Spleen (tissue), 11 donors: Measurements from ENCODE around the gene EGFL8. TPM values are rescaled to one million over a fixed set of nuclear protein-coding genes. Genes with fewer than 3 reads are reported as not detected.
"Not testable (repeated sequence)": the region's sequence is repeated elsewhere in the genome, so short reads cannot be mapped to it uniquely, and the experiment has no call there.

Experiments used
- DNase-seq: peaks from one replicate; pipeline ENCODE4 v3.0.0-alpha.2; 2020
- H3K27ac ChIP-seq, 8 donors: fragments of 200-600 bp; sonication (generic) in 7 of 8; 1 replicate in 4 of 8; 2 replicates in 4 of 8; pipeline versions ENCODE4 v1.5.0 to v1.8.0; 2016 to 2021; ENCODE audit warnings: inconsistent platforms in 4 of 8, mild to moderate bottlenecking in 4 of 8, moderate library complexity in 1 of 8
- H3K27me3 ChIP-seq, 7 donors: fragments of 200-600 bp; sonication (generic) in 6 of 7; replicated peaks in 1 of 7; 1 replicate in 4 of 7; 2 replicates in 3 of 7; pipeline versions ENCODE4 v1.5.0 to v1.8.0; 2016 to 2021; ENCODE audit warnings: inconsistent platforms in 3 of 7, mild to moderate bottlenecking in 1 of 7
- H3K36me3 ChIP-seq, 6 donors: fragments of 200-600 bp; sonication (generic) in 5 of 6; 1 replicate in 4 of 6; 2 replicates in 2 of 6; pipeline versions ENCODE4 v1.5.0 to v1.8.0; 2016 to 2021; ENCODE audit warnings: inconsistent platforms in 2 of 6
- H3K4me1 ChIP-seq, 6 donors: fragments of 200-600 bp; sonication (generic) in 5 of 6; 1 replicate in 3 of 6; 2 replicates in 3 of 6; pipeline versions ENCODE4 v1.5.0 to v1.8.0; 2016 to 2021; ENCODE audit warnings: inconsistent platforms in 3 of 6
- H3K4me3 ChIP-seq, 8 donors: fragments of 200-600 bp; sonication (generic) in 7 of 8; 1 replicate in 4 of 8; 2 replicates in 4 of 8; pipeline versions ENCODE4 v1.5.0 to v1.8.0; 2016 to 2021; ENCODE audit warnings: inconsistent platforms in 4 of 8, mild to moderate bottlenecking in 4 of 8, moderate library complexity in 2 of 8
- H3K9me3 ChIP-seq, 8 donors: fragments of 200-600 bp; sonication (generic) in 7 of 8; 1 replicate in 4 of 8; 2 replicates in 4 of 8; pipeline versions ENCODE4 v1.5.0 to v1.8.0; 2016 to 2021; ENCODE audit warnings: inconsistent platforms in 4 of 8
- CTCF ChIP-seq, 11 experiments: fragments of 200-600 bp in 7 of 11; fragments of 450-650 bp in 4 of 11; sonication (generic) in 4 of 11; IDR thresholded peaks in 8 of 11; conservative IDR thresholded peaks in 3 of 11; 1 replicate in 7 of 11; 2 replicates in 4 of 11; pipeline versions ENCODE4 v1.4.0 to v1.8.0; 2016 to 2021; ENCODE audit warnings: antibody characterized with exemption in 11 of 11, inconsistent platforms in 4 of 11, mild to moderate bottlenecking in 1 of 11
- POLR2A ChIP-seq, 3 donors: fragments of 450-650 bp; IDR thresholded peaks; one replicate each; pipeline ENCODE4 v1.5.1; 2017; ENCODE audit warnings: antibody characterized with exemption in 3 of 3, mild to moderate bottlenecking in 1 of 3
- POLR2AphosphoS5 ChIP-seq, 3 donors: sonication (generic); formaldehyde crosslinking; IDR thresholded peaks; one replicate each; pipeline ENCODE4 v1.5.1; 2017; ENCODE audit warnings: antibody characterized with exemption in 3 of 3
- WGBS, 5 donors: extraction: QIAGEN DNeasy Blood & Tissue Kit in 3 of 5; methylation state at CpG; one replicate each; pipeline versions ENCODE4 v1.1.5 to v1.1.7; 2013 to 2018; 5-methylcytosine and 5-hydroxymethylcytosine counted together
- intact Hi-C: fragments of 100-400 bp; cut with DNase I; formaldehyde crosslinking; loops from one replicate; pipeline ENCODE4 v1.15.0; 2023; ENCODE audit warnings: low total_unique reads
- polyA plus RNA-seq, 3 donors: library from polyadenylated mRNA; stranded (reverse); fragments of 200-250 nt; gene quantifications; one replicate each; pipeline ENCODE4 v1.2.1, GENCODE V29; 2013
- total RNA-seq, 7 donors: library from RNA; depleted of rRNA in 3 of 7; stranded (reverse); fragments of >200 nt in 3 of 7; fragmentation: NEBNext Ultra II Directional in 4 of 7; extraction: Animal tissue kit (Norgen Biotek cat#: 25700) in 4 of 7; gene quantifications; one replicate each; pipeline versions ENCODE4 v1.1.0 to v1.2.1, GENCODE V29; 2016 to 2021
- donor health status: healthy with polysubstance abuse.
- donor health status: DM: no; HTN: no; CAD: no; lungs with moderate emphysema.
- donor health status: DM: no; HTN: no; CAD: no.
- donor health status: Bipolar disorder and iron deficiency.
- donor health status: healthy.
- donor health status: DM: no; HTN: no; CAD: no.
- donor health status: DM: yes; HTN: yes; CAD: no.

The EGFL8 gene
- total and polyA plus RNA-seq, 10 donors = 4.4 to 32.8 (median 11.9) TPM

DNA sequence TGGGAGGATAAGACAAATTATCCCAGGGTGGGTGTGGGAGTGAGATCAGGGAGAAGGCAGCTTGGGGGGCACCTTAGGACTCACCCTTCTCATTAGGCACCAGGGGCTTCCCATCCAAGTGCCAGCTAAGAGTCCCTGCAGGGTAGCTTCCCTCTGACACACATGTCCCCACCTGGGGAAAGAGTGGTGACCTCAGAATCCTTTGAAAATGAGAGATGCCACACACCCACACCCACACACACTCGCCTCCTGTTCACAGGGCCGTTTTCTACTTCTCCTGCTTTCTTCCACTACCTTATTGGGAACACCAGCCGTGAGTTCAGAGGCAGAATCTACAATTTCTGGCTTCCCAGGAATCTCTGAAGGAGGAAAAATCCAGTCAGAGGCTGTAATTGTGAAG lies 18.6 kb downstream of the EGFL8 start:
- no peak for TF ChIP-seq POLR2A (IDR thresholded peaks at IDR 0.05)
- TF ChIP-seq CTCF (IDR thresholded peaks at IDR 0.05 in 8 of 11, conservative IDR thresholded peaks at IDR 0.05 in 3 of 11) = no peak
- TF ChIP-seq POLR2AphosphoS5 (IDR thresholded peaks at IDR 0.05) = no peak
- H3K27me3 ChIP-seq = no peaks in the 10 kb centered on the region
- peaks cover 28 to 95% (median 69%) of the 10 kb centered on the region in 6 donors for H3K4me1 ChIP-seq
- no peak for DNase-seq
- no peaks in the 10 kb centered on the region for H3K9me3 ChIP-seq
- intact Hi-C loops = no loop called here
- H3K36me3 ChIP-seq = peaks cover 0 to 83% (median 59%) of the 10 kb centered on the region in 6 donors
- H3K27ac ChIP-seq = peak overlapping the region in 7 of 8 donors; percentile 22 to 100 (median 98)
- no peak overlapping the region for H3K4me3 ChIP-seq
- 79 to 90% (median 84%) methylated on average over 3 of the region's 3 CpGs for WGBS, 5 donors

DNA sequence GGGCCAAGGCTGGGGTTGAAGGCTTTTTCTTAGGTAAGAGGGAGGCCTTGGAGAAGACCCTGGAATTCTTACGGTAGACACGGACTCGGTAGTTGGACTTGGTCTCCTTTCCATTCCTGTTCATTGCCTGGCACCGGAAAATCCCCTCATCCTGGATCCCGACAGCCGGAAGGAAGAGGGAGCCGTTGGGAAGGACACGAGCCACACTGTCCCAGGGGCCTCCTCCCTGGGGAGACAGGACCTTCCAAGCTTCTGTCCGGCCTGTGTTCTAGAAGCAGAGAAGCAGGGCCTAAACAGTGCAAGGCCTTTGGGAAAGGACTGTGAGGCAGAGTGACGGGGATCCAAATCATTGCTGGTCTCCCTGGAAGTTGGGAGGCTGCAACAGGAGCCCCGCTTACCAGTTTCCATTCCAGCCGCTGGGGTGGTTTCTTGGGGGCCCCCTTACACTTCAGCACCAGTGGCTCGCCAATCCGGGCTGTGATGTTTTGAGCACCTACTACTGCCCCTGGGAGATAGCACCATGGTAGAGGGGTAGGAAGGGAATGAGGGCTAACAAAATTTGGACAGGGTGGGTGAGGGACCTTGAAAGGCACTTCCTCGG lies 19.2 kb downstream of the EGFL8 start:
- intact Hi-C loops = no loop called here
- Histone ChIP-seq H3K4me3 (no peak overlapping the region), H3K27ac (peak overlapping the region; percentile 22 to 100 (median 80)), H3K9me3 (no peaks in the 10 kb centered on the region), H3K4me1 (peaks cover 34 to 100% (median 74%) of the 10 kb centered on the region in 6 donors), H3K36me3 (peaks cover 0 to 89% (median 60%) of the 10 kb centered on the region in 6 donors), H3K27me3 (no peaks in the 10 kb centered on the region)
- TF ChIP-seq POLR2AphosphoS5 (IDR thresholded peaks at IDR 0.05) (peak in 2 of 3 donors; percentile 24 to 46), CTCF (IDR thresholded peaks at IDR 0.05 in 8 of 11, conservative IDR thresholded peaks at IDR 0.05 in 3 of 11) (no peak), POLR2A (IDR thresholded peaks at IDR 0.05) (no peak)
- WGBS, 5 donors = 71 to 85% (median 79%) methylated on average over 13 to 15 of the region's 15 CpGs
- DNase-seq = peak; percentile 66

DNA sequence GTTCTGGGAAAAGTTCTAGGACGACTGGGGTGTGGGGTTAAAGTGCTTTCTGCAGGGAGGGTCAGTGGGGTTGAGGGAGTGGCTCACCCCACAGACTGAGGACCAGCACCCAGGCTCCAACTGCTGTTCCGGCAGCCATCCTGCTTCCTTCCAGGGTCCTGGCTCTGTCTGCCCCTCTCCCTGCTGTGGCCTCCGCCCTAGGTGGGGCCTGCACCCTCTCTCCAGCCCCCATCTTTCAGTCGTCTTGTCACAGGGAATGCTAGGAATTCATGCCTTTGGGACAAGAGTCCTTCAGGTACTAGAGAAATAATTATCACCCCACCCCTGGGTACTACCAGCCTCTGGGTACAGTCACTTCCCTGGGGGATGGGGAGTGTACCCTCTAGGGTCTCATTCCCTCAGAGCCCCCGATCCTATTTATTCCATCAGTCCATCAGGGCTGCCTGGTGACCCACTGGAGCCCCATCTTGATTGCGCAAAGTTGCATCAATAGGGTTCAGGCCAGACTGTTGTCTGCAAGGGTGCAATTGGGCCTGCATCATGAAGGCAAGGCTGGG lies 19.8 kb downstream of the EGFL8 start, which contains the start of gene AGER:
TSS of gene AGER (minus strand) at position 170 of the 557 bp plus-strand sequence. CDS start at position 139, 31 bp downstream.
- TF ChIP-seq POLR2AphosphoS5 (IDR thresholded peaks at IDR 0.05) (peak; percentile 51 to 65 (median 65)), POLR2A (IDR thresholded peaks at IDR 0.05) (no peak)
- Histone ChIP-seq H3K9me3 (no peaks in the 10 kb centered on the region), H3K27me3 (no peaks in the 10 kb centered on the region), H3K4me1 (peaks cover 30 to 100% (median 74%) of the 10 kb centered on the region in 6 donors), H3K4me3 (no peak within 1 kb of the TSS), H3K36me3 (peaks cover 0 to 90% (median 60%) of the 10 kb centered on the region in 6 donors), H3K27ac (peak within 1 kb of the TSS; percentile 32 to 100 (median 80))
- intact Hi-C loops = no loop called here
- peak; percentile 64 for DNase-seq
- 76 to 82% (median 77%) methylated on average over 6 of the region's 6 CpGs for WGBS, 5 donors

GRCh38 chr6:32185681-32186131 lies 21.3 kb downstream of the EGFL8 start:
- Histone ChIP-seq H3K27ac (peak overlapping the region in 7 of 8 donors; percentile 47 to 100 (median 98)), H3K4me1 (peaks cover 27 to 94% (median 68%) of the 10 kb centered on the region in 6 donors), H3K36me3 (peaks cover 0 to 76% (median 51%) of the 10 kb centered on the region in 6 donors)
- intact Hi-C loops, DNase-seq, H3K9me3 ChIP-seq, H3K27me3 ChIP-seq, H3K4me3 ChIP-seq: not testable (repeated sequence)
- 41 to 69% (median 54%) methylated on average over 11 of the region's 11 CpGs for WGBS, 5 donors

DNA sequence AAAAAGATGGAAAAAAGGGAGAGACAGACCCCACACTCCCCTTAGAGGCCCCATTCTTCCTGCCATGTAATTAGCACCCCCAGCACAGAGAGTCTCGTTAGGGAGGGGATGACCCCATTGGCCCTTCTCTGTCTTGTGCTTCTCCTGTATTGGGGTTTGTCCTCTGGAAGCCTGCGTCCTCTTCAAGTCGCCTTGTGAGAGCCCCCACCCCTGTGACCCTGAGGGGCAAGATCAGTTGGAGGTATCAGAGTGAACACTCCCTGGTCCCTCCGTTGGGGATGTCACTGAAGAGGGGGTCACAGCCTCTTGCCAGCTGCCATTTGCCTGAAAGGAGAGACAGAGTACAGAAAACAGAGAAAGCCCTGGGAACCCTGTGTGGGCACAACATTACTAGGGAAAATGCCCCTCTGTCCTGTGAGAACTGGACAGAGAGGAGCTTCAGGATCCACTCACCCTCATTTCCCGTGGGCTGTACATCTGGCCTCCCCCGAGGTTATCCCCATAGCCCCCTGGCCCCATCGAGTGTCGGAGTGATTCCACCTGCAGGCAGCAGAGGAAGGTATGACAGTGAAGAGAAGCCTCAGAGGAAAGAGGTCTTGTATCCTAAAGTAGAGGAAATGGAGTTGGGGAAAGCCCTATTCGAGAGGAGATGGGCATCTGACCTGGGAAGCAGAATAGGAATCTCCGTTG lies 21.9 kb downstream of the EGFL8 start:
- Histone ChIP-seq H3K4me3 (peak overlapping the region in 1 of 8 donors; percentile 41), H3K36me3 (peaks cover 0 to 70% (median 46%) of the 10 kb centered on the region in 6 donors), H3K27ac (peak overlapping the region; percentile 48 to 100 (median 80)), H3K4me1 (peaks cover 33 to 94% (median 70%) of the 10 kb centered on the region in 6 donors)
- H3K9me3 ChIP-seq, intact Hi-C loops, H3K27me3 ChIP-seq: not testable (repeated sequence)
- peak; percentile 7 for DNase-seq
- WGBS, 5 donors = 67 to 74% (median 69%) methylated on average over 9 to 10 of the region's 10 CpGs
